ENCODE data around the gene RHOBTB1.

The RHOBTB1 gene

DNA sequence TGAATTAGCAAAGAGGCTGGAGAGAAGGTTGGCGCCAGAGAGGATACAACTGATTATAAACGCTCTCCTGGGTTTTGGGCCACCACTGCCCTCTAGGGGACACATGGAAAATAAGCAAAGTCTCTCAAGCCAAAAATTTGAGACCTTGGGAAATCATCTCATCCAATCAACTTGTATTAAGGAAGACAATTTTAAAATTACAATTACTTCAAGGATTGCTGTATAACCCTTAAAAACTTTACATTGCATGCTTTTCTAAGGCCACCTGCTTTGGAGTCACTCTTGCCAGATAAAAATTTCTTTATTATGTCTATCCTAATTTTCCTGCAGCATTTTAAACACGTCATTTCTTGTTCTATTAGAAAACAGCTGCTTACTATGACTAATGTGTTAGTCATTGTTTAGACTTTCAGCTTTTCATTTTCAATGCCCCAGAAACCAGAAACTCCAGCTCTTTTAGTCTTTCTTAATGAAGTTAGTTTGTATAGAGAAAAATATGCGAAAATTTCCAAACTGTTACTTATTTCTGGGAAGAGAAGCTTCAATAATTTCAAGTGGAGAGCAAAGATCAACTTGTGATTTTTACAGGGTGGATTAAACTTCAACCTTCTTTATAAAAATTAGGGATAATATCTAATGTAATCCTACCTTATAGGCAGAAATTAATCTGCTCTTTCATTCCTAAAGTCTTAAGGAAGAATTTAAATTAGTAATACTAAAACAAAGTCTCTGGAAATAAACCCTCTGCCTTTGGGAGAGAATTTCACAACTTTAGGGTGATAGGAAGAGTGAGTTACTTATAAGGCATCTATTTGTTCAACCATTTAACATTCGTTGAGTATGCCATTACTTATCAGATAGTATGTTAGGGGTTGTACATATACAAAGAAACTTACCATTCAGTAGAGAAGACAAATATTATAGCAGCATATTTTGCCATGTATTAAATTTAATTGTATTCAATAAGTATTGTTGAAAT, 20.6 kb upstream of the RHOBTB1 start:
- DNase-seq = peak; percentile 45 to 56

GRCh38 chr10:60963441-60964256, 19.7 kb upstream of the RHOBTB1 start:
- no peak for DNase-seq

DNA sequence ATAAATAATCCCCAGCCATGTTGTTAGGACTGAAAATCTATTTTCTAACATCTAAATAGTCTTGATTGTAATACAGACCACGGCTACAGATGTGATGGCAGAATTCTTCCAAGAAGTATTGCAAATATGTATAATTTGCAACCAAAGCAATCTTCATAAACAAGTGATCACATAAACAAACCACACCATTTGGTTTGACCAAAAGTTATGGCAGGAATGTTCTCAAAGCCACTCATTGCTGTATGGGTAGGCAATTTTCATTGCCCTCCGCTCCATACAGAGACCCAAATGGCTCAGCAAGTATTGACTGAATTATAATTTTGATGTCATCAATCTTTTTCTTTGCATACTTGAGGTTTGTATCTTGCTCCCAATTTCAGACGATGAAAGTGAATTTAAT, 19.0 kb upstream of the RHOBTB1 start:
- no peak for DNase-seq

- no peak for DNase-seq
Measured at GRCh38 chr10:60960913-60961312, 16.9 kb upstream of the RHOBTB1 start.

DNA sequence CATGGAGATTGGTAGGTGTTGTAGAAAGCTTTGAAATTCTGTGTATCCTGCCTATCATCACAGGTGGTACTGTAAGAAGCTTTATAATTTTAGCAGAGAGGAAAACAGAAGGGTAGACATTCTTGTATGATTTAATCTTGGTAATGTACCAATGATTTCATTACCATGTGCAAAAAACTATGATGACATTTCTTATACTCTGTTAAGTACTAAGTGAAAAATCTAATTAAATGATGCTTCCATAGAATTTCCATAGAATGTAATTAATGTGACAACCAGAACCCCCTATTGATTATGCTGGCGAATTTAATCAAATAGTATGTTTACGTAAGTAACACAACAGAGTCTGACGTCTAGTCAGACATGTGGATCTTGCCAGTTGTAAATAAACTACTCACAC, 16.0 kb upstream of the RHOBTB1 start:
- no peak for DNase-seq

DNA sequence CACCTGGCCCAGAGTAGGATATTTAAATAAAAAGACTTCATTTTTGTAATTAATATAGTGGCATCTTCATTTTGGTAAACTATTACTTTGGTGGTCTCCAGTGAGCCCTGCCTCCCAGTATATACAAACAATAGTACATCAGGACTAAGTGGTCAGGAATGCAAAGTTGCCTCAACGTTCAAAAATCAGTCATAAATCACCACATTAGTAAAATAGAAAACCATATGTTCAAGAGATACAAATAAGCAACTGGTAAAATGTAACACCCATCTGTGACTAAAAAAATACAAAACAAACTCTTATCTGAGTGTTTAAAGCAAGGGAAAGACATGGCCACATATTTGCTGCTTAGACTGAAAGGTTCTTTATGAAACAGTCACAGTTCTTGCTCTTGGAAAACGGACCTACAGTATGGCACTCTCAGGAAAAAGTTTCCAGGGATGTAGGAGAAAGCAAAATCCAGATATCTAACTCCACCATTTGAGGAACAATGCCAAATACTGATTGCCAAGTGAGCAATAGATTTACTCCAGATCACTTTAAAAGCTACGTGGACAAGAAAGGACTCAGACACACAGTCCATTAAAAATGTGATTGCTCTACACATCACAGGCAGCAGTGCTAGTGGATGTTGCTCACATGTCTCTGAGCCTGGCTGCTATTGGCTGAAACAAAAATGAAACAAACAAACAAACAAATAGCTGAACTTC, 15.1 kb upstream of the RHOBTB1 start:
- DNase-seq = no peak

DNA sequence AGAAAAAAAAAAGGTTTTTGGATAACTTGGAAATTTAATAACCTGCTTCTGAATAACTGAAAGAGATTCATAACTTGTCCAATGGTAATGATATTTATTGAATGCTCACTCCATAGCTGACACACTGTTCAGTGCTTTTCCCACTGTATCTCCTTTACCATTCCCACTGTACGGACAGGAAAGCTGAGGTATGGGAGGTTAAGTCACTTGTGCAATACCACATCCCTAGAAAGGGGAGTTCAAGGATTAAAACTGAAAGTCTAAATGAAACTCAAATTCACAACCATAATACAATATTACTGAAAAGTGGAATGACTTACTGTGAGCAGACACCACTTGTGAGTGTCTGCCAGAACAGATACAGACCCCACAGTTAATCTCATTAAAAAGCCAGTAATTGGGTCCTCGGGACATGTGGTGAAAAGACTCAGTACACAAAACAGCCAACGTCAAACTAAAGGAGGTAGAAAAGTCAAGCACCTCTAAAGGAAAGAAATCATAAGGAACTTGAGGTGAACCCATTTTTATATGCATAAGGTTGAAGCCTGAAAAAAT, 13.8 kb upstream of the RHOBTB1 start:
- DNase-seq = no peak

DNA sequence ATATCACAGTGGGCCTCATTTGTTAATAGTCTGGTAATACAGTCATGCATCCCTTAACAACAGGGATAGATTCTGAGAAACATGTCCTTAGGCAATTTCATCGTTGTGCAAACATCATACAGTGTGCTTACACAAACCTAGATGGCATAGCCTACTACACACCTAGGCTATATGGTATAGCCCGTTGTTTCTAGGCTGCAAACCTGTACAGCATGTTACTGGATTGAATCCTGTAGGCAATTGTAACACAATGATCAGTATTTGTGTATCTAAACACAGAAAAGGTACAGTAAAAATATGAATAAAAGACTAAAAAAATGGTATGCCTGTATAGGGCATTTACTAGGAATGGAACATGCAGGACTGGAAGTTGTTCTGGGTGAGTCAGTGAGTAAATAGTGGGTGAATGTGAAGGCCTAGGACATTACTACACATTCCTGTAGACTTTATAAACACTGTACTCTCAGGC, 12.0 kb upstream of the RHOBTB1 start:
- no peak for DNase-seq

GRCh38 chr10:60955316-60955715, 11.3 kb upstream of the RHOBTB1 start:
- no peak for DNase-seq

- no peak for DNase-seq
Measured at GRCh38 chr10:60954035-60954434, 10.1 kb upstream of the RHOBTB1 start.

DNA sequence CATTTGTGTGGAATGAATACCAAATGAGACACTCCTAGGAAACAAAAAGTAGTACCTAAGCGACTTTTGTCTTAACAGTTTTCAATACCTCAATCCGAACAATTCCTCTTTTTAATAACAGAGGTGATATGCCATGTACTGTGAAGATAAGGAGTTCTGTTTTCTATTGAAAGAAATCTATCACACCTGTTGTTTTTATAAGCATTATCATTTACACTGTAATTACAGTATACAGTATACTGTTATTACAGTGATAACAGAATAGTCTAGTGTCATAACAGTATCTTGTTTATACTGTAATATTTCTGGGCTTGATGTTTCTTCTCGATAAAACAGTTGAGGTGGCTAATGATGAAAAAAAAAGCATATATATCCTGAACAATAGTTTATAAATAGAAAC, 9.4 kb upstream of the RHOBTB1 start:
- DNase-seq = no peak

- no peak for DNase-seq
Measured at GRCh38 chr10:60952846-60953220, 8.8 kb upstream of the RHOBTB1 start.

- no peak for DNase-seq
Measured at GRCh38 chr10:60952067-60952845, 8.3 kb upstream of the RHOBTB1 start.

DNA sequence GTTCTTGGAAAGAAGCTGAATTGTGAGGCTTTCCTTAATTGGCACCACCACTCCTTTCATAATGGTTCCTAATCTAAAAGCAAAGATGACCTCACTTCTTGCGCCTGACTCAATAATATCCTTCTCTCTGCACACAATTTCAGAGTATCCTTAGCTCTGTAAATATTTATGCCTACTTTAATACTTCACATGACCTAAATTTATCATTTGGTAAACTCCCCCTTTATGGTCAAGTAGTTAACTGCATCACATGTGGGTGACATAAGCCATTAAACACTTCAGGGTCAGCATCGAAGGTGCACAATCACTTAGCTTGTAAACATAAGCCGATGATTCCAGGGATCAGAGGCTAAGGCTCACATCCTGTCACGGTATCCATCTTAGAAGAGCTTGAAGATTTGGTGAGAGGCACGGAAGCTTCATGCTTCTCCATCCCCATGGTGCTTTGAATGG, 7.3 kb upstream of the RHOBTB1 start:
- no peak for DNase-seq

- DNase-seq = no peak
Measured at GRCh38 chr10:60950300-60950699, 6.3 kb upstream of the RHOBTB1 start.

DNA sequence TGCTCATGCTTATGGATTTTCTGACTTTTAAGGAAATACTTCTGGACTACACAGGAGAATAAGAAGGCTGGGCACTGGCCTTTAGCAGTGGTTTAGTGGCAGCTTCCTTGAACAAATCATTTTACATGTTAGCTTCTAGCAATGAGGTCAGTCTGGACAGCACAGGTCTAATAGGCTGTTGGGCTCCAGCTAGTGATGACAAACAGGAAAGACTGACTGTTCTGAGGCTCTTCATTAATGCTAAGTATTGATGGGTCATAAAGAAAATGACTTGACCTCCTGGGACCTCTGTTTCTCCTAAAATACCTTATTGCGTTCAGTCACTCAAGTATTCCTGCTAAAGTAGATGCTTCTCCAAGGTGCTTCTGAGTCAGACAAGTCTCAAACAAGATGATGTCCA, 4.9 kb upstream of the RHOBTB1 start:
- no peak for DNase-seq

DNA sequence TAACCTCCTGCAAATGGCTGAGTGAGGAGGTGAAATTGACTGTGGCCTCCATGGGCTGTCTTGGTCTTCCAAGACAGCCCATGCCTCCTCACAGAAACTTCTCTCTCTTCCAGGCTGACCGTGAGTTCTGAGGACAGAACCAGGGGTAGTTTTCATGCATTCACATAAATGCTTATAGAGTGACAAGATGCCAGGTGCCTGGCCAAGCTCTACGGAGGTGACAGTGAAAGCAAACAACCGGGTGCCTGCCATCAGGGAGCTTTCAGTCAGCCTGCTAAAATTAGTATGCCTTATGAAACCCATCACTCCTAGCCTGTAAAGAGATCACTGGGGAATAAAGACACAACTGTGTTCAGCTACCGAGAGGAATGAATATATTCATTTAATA, 919 bp upstream of the RHOBTB1 start:
- DNase-seq = no peak

DNA sequence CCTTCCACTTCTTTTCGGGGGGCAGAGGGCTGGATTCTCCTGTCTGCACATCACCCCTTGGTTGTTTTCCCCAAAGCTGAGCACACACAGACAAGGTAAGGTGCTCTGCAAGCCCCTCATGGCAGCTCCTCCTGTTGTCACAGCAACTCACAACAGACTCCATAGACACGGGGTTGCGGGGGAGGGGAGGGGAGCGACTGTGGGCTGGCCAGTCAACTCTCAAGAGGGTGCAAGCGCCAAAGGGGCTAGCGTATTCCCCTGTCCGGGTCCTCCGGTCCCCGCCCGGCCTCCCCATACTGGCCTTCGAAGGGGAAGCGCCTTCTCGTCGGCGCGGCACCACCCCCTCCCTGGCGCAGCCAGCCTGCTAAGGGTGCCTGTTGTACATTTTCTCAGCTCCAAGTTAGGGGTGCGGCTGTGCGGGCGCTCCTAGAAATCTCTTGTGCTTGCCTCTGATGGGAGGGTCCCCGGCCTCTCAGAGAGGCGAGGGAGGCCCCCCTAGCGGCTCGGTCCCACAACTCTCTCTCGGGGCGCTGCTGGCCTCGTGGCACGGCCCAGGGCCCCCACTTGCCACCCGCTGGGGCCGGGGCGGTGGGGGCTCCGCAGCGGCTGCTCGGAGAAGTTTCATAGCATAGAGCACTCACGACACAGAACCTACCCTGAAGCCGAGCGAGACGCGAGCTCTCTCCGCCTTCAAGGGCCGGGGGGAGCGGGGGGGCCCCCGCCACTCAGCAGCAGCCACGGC, 498 bp downstream of the RHOBTB1 start:
- DNase-seq = peak in 1 of 2 donors; percentile 13

DNA sequence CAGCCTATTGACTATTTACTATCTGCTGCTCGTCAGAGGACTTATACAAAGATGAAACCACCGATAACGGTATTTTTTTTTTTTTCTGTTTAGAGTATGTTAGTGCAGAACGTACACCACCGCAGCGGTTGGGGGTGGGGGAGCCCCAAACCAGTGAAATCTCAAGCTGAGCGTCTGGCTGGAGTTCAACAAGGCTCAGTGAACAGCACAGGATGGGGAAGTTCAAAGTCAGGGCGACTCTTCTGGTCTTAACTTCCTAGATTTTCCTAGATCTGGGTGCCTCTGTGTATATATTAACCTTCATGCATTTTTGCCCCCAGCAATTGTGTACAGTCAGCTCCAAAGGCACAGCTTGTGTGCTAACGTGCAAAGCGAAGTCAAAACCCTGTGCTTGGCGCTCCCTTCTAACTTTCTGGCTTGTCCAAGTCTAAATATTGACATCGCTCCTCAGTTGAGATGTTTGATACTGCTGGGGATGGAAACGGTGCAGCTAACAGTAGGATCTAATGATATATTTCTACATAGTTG, 1.1 kb downstream of the RHOBTB1 start:
- peak in 1 of 2 donors; percentile 46 for DNase-seq

DNA sequence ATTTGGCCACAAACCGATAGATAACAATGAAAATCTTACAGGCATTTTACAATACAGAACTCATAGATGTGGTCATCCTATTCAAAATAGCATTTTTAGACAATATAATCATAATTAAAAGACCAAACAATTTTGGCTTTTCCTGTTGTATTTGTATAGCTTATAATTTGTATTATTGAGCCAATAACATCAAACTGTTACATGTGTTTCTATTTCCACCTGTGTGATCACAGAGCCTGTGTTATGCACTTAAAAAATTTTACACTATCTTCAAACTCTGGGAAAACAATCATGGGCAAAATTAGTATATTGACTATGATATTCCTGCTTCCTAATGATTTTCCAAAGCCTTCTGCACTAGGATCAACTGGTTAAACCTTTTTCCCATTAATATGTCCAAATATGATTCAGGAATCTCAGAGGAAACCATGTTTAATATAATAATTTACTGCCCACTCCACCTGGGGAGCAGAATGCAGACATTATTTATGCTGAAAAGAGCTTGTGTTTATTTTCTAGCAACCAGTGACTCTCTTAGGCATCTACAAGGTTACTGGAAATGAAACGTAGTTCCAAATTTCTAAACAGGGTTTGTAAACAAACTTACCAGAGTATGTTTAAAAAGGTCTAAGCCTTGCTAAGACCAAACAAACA, 1.7 kb downstream of the RHOBTB1 start:
- DNase-seq = no peak

Data from CD4-positive, alpha-beta T cell treated with Interferon alpha-2 for 1 hour (primary cell).